Measurements from ENCODE around the gene ZXDB. TPM values are rescaled to one million over a fixed set of nuclear protein-coding genes. Genes with fewer than 3 reads are reported as not detected.

ZXDB gene
- total RNA-seq, 1 donor from 2014 or later: 2.9 TPM

Other genes with a start within 250 kb of the ZXDB start
- not detected for gene NLRP2B, start 88.2 kb downstream of the ZXDB start, total RNA-seq